Measurements from ENCODE around the gene NAT16.

DNA sequence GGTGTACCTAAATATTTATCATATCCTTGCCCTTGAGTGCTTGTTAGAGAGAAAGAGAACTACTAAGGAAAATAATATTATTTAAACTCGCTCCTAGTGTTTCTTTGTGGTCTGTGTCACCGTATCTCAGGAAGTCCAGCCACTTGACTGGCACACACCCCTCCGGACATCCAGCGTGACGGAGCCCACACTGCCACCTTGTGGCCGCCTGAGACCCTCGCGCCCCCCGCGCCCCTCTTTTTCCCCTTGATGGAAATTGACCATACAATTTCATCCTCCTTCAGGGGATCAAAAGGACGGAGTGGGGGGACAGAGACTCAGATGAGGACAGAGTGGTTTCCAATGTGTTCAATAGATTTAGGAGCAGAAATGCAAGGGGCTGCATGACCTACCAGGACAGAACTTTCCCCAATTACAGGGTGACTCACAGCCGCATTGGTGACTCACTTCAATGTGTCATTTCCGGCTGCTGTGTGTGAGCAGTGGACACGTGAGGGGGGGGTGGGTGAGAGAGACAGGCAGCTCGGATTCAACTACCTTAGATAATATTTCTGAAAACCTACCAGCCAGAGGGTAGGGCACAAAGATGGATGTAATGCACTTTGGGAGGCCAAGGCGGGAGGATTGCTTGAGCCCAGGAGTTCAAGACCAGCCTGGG is 41.8 kb downstream of the NAT16 start:
- TF ChIP-seq, protein P1, sequence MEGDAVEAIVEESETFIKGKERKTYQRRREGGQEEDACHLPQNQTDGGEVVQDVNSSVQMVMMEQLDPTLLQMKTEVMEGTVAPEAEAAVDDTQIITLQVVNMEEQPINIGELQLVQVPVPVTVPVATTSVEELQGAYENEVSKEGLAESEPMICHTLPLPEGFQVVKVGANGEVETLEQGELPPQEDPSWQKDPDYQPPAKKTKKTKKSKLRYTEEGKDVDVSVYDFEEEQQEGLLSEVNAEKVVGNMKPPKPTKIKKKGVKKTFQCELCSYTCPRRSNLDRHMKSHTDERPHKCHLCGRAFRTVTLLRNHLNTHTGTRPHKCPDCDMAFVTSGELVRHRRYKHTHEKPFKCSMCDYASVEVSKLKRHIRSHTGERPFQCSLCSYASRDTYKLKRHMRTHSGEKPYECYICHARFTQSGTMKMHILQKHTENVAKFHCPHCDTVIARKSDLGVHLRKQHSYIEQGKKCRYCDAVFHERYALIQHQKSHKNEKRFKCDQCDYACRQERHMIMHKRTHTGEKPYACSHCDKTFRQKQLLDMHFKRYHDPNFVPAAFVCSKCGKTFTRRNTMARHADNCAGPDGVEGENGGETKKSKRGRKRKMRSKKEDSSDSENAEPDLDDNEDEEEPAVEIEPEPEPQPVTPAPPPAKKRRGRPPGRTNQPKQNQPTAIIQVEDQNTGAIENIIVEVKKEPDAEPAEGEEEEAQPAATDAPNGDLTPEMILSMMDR (IDR thresholded peaks at IDR 0.05; ENCODE audit: insufficient read depth, low read length): peak; percentile 13
- TF ChIP-seq POLR2AphosphoS5 (IDR thresholded peaks at IDR 0.05; ENCODE audit: low read depth): peak; percentile 42; the same call in 1 of the 2 replicates
- TF ChIP-seq, protein P2, sequence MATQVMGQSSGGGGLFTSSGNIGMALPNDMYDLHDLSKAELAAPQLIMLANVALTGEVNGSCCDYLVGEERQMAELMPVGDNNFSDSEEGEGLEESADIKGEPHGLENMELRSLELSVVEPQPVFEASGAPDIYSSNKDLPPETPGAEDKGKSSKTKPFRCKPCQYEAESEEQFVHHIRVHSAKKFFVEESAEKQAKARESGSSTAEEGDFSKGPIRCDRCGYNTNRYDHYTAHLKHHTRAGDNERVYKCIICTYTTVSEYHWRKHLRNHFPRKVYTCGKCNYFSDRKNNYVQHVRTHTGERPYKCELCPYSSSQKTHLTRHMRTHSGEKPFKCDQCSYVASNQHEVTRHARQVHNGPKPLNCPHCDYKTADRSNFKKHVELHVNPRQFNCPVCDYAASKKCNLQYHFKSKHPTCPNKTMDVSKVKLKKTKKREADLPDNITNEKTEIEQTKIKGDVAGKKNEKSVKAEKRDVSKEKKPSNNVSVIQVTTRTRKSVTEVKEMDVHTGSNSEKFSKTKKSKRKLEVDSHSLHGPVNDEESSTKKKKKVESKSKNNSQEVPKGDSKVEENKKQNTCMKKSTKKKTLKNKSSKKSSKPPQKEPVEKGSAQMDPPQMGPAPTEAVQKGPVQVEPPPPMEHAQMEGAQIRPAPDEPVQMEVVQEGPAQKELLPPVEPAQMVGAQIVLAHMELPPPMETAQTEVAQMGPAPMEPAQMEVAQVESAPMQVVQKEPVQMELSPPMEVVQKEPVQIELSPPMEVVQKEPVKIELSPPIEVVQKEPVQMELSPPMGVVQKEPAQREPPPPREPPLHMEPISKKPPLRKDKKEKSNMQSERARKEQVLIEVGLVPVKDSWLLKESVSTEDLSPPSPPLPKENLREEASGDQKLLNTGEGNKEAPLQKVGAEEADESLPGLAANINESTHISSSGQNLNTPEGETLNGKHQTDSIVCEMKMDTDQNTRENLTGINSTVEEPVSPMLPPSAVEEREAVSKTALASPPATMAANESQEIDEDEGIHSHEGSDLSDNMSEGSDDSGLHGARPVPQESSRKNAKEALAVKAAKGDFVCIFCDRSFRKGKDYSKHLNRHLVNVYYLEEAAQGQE (IDR thresholded peaks at IDR 0.05; ENCODE audit: insufficient replicate concordance, low read depth): no peak
